ENCODE data around the gene SEMA4D. TPM values are rescaled to one million over a fixed set of nuclear protein-coding genes. Genes with fewer than 3 reads are reported as not detected.

SEMA4D gene
- total RNA-seq, 1 donor: 0.72 TPM

- H3K27ac ChIP-seq (ENCODE audit: low read depth, low read length): no peak overlapping the region
- H3K27me3 ChIP-seq (ENCODE audit: insufficient read depth, low read length): no peaks in the 10 kb centered on the region
- H2AFZ ChIP-seq (ENCODE audit: low read length): no peak overlapping the region
- H3K4me2 ChIP-seq (ENCODE audit: insufficient read depth, low read length): no peak overlapping the region
- H3K36me3 ChIP-seq (ENCODE audit: insufficient read depth, low read length): no peaks in the 10 kb centered on the region
- no peaks in the 10 kb centered on the region for H3K79me2 ChIP-seq (ENCODE audit: insufficient read depth, low read length)
- H3K4me3 ChIP-seq (ENCODE audit: insufficient read depth, low read length): no peak overlapping the region
- TF ChIP-seq CTCF (IDR thresholded peaks at IDR 0.05; ENCODE audit: extremely low read depth, low read depth, low read length): no peak
- H3K4me1 ChIP-seq (ENCODE audit: insufficient read depth, low read length): no peaks in the 10 kb centered on the region
- H3K9me3 ChIP-seq (ENCODE audit: low read depth, low read length): no peaks in the 10 kb centered on the region
- no peaks in the 10 kb centered on the region for H4K20me1 ChIP-seq (ENCODE audit: insufficient read depth, low read length)
- no peak for DNase-seq (ENCODE audit: insufficient read length, low spot score, missing footprints)
These were observed 109.1 kb downstream of the SEMA4D start for GRCh38 chr9:89388868-89389177.

DNA sequence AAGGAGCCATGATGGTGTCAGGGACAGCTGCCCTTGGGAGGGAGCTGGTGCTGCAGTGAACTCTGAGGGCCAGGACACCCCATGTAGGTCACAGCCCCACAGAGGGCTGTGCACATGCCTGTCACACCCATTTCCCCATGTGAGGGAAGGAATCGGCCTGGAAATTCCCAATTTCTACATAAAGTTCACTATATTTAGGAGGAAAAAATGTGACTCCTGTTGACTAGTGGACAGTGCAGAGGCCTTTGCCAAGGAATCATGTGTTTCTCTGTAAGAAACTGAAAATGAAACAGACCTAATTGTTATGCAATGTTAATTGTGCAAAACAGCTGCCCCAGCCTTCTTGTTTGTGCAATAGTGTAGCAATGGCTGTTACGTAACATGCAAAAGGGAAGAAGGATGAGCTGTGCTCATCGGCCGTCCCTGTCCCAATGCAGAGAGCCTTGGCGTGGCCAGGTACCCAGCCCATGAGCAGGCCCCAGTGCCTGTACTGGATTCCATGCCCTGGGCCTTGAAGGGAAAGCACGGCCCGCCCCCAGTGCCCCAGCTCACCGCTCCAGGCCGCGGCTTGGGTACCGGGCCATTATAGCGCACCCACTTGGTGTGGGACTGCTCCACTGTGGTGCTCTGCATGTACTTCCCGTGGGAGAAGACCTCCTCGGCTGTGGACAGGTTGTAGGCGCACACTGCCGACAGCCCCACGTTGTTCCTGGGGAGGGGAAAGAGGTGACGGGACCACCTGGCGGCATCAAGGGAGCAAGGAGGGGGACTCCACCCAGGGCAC, 109.6 kb downstream of the SEMA4D start:
- Histone ChIP-seq H4K20me1 (ENCODE audit: insufficient read depth, low read length) (no peaks in the 10 kb centered on the region), H3K4me3 (ENCODE audit: insufficient read depth, low read length) (no peak overlapping the region), H3K36me3 (ENCODE audit: insufficient read depth, low read length) (no peaks in the 10 kb centered on the region), H3K27ac (ENCODE audit: low read depth, low read length) (no peak overlapping the region), H3K4me2 (ENCODE audit: insufficient read depth, low read length) (peak overlapping the region; percentile 43), H3K4me1 (ENCODE audit: insufficient read depth, low read length) (no peaks in the 10 kb centered on the region), H2AFZ (ENCODE audit: low read length) (no peak overlapping the region), H3K9me3 (ENCODE audit: low read depth, low read length) (no peaks in the 10 kb centered on the region), H3K27me3 (ENCODE audit: insufficient read depth, low read length) (no peaks in the 10 kb centered on the region), H3K79me2 (ENCODE audit: insufficient read depth, low read length) (no peaks in the 10 kb centered on the region)
- peak; percentile 83 for DNase-seq (ENCODE audit: insufficient read length, low spot score, missing footprints)
- TF ChIP-seq CTCF (IDR thresholded peaks at IDR 0.05; ENCODE audit: extremely low read depth, low read depth, low read length): no peak

DNA sequence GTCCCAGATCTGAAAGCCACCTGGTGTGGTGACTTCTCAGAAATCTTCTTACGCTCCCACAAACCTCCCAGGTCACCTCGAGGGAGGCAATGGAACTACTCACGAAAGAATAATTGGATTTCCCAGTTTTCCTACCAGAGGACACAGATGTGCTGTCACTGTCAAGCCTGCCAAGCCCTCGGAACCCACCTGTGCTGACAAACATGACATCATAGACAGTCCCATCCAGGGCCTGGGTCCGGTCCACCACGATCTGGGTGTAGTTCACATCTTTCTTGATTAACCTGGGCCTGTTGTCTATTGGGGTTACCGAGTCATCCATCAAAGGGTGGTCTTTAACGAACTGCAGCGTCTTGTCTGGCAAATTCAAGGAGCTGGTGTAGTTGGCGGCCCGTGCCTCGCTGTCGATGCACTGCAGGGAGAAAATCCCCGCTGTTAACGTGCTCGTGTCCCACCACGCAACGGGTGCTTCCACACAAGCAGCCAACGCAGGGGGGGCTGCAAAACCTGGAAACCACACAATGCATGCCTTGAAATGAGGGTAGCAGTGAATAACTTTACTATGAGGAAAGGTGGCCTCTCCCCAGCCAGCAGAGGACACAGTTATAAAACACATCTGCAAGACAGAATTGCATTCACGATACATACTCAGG, 110.6 kb downstream of the SEMA4D start:
- DNase-seq (ENCODE audit: insufficient read length, low spot score, missing footprints): peak; percentile 64
- Histone ChIP-seq H3K9me3 (ENCODE audit: low read depth, low read length) (no peaks in the 10 kb centered on the region), H3K27ac (ENCODE audit: low read depth, low read length) (no peak overlapping the region), H4K20me1 (ENCODE audit: insufficient read depth, low read length) (no peaks in the 10 kb centered on the region), H3K79me2 (ENCODE audit: insufficient read depth, low read length) (no peaks in the 10 kb centered on the region), H3K36me3 (ENCODE audit: insufficient read depth, low read length) (no peaks in the 10 kb centered on the region), H3K4me3 (ENCODE audit: insufficient read depth, low read length) (no peak overlapping the region), H3K27me3 (ENCODE audit: insufficient read depth, low read length) (no peaks in the 10 kb centered on the region), H3K4me2 (ENCODE audit: insufficient read depth, low read length) (no peak overlapping the region), H2AFZ (ENCODE audit: low read length) (no peak overlapping the region), H3K4me1 (ENCODE audit: insufficient read depth, low read length) (no peaks in the 10 kb centered on the region)
- no peak for TF ChIP-seq CTCF (IDR thresholded peaks at IDR 0.05; ENCODE audit: extremely low read depth, low read depth, low read length)

- H3K4me2 ChIP-seq (ENCODE audit: insufficient read depth, low read length): no peak overlapping the region
- H3K36me3 ChIP-seq (ENCODE audit: insufficient read depth, low read length): no peaks in the 10 kb centered on the region
- H2AFZ ChIP-seq (ENCODE audit: low read length): no peak overlapping the region
- H4K20me1 ChIP-seq (ENCODE audit: insufficient read depth, low read length): no peaks in the 10 kb centered on the region
- no peaks in the 10 kb centered on the region for H3K27me3 ChIP-seq (ENCODE audit: insufficient read depth, low read length)
- no peak overlapping the region for H3K27ac ChIP-seq (ENCODE audit: low read depth, low read length)
- H3K4me1 ChIP-seq (ENCODE audit: insufficient read depth, low read length): no peaks in the 10 kb centered on the region
- no peak overlapping the region for H3K4me3 ChIP-seq (ENCODE audit: insufficient read depth, low read length)
- no peak for DNase-seq (ENCODE audit: insufficient read length, low spot score, missing footprints)
- no peak for TF ChIP-seq CTCF (IDR thresholded peaks at IDR 0.05; ENCODE audit: extremely low read depth, low read depth, low read length)
- H3K79me2 ChIP-seq (ENCODE audit: insufficient read depth, low read length): no peaks in the 10 kb centered on the region
- no peaks in the 10 kb centered on the region for H3K9me3 ChIP-seq (ENCODE audit: low read depth, low read length)
These were observed 111.1 kb downstream of the SEMA4D start for GRCh38 chr9:89386797-89387196.

Measured in osteoblast (primary cell).